A673 (cell line): Measurements from ENCODE around the gene NAPA. TPM values are rescaled to one million over a fixed set of nuclear protein-coding genes. Genes with fewer than 3 reads are reported as not detected.

Experiments used
- BruUV-seq: library from RNA; stranded (reverse); fragments of 400-500 nt; replicated peaks from 2 replicates; lab custom pipeline; 2021; lab: Mats Ljungman, UMichigan
- CTCF ChIA-PET: fragments of 300-600 bp; sonication (Branson Sonifier 250); formaldehyde crosslinking; loops from one replicate; lab custom pipeline; 2022; ENCODE audit warnings: antibody characterized with exemption; lab: Charles Lee
- POLR2A ChIA-PET: fragments of 300-600 bp; sonication (Branson Sonifier 250); formaldehyde crosslinking; loops from one replicate; lab custom pipeline; 2022; ENCODE audit warnings: antibody characterized with exemption; ENCODE audit not compliant: low non-redundant PET; lab: Charles Lee
- DNase-seq: peaks from one replicate; pipeline ENCODE4 v3.0.0-alpha.2; 2015; ENCODE audit warnings: low spot score
- H3K27ac ChIP-seq: fragments of 200-600 bp; sonication (generic); 2 replicates; pipeline ENCODE4 v1.5.1; 2016; ENCODE audit warnings: mixed run types, low read depth, mild to moderate bottlenecking, mixed read lengths, antibody characterized with exemption, low read length; ENCODE audit not compliant: poor library complexity, severe bottlenecking
- H3K27me3 ChIP-seq: fragments of 200-600 bp; sonication (generic); replicated peaks from 2 replicates; pipeline ENCODE4 v1.6.1; 2017; ENCODE audit warnings: mixed run types, low read depth, mild to moderate bottlenecking, mixed read lengths, antibody characterized with exemption, low read length; ENCODE audit not compliant: insufficient read depth, poor library complexity
- H3K36me3 ChIP-seq: fragments of 200-600 bp; sonication (generic); 2 replicates; pipeline ENCODE4 v1.6.1; 2016; ENCODE audit warnings: mixed run types, mild to moderate bottlenecking, mixed read lengths, antibody characterized with exemption, low read length; ENCODE audit not compliant: insufficient read depth, poor library complexity, severe bottlenecking
- H3K4me1 ChIP-seq: fragments of 200-600 bp; sonication (generic); 2 replicates; pipeline ENCODE4 v1.6.1; 2017; ENCODE audit warnings: mixed run types, mild to moderate bottlenecking, mixed read lengths, antibody characterized with exemption, low read length; ENCODE audit not compliant: insufficient read depth, poor library complexity, severe bottlenecking
- H3K4me3 ChIP-seq: fragments of 200-600 bp; sonication (generic); 2 replicates; pipeline ENCODE4 v1.5.1; 2016; ENCODE audit warnings: low read depth, mixed run types, mild to moderate bottlenecking, mixed read lengths, low read length; ENCODE audit not compliant: poor library complexity, severe bottlenecking
- H3K9me3 ChIP-seq: fragments of 200-600 bp; sonication (generic); 2 replicates; pipeline ENCODE4 v1.6.1; 2016; ENCODE audit warnings: mixed run types, low read depth, mild to moderate bottlenecking, mixed read lengths, antibody characterized with exemption, low read length; ENCODE audit not compliant: poor library complexity, severe bottlenecking
- CTCF ChIP-seq: fragments of 300-800, 200-600 bp; sonication (generic); conservative IDR thresholded peaks from 2 replicates; pipeline ENCODE4 v1.5.1; 2017; ENCODE audit warnings: low read depth, mild to moderate bottlenecking, antibody characterized with exemption, low read length, moderate library complexity, mixed read lengths
- EZH2 ChIP-seq: fragments of 200-600 bp; sonication (generic); IDR thresholded peaks from 2 replicates; pipeline ENCODE4 v1.6.1; 2017; ENCODE audit warnings: borderline replicate concordance, low read depth, mild to moderate bottlenecking, mixed read lengths, antibody characterized with exemption, low read length; ENCODE audit not compliant: poor library complexity, severe bottlenecking
- intact Hi-C: fragments of 100-400 bp; cut with micrococcal nuclease; formaldehyde crosslinking; loops from one replicate; pipeline ENCODE4 v1.10.0; 2022; ENCODE audit not compliant: unreplicated experiment
- total RNA-seq: library from RNA; stranded (reverse); gene quantifications from 2 replicates; pipeline ENCODE4 v1.2.3, GENCODE V29; 2021

NAPA gene
- total RNA-seq, 1 experiment from 2014 or later, result 90.9 TPM

- H3K27me3 ChIP-seq, result no peaks in the 10 kb centered on the region
- peaks cover 11% of the 10 kb centered on the region for H3K36me3 ChIP-seq
- H3K9me3 ChIP-seq, result no peaks in the 10 kb centered on the region
- no peak overlapping the region for H3K27ac ChIP-seq
- intact Hi-C loops, result no loop called here
- TF ChIP-seq EZH2 (no peak), CTCF (no peak)
- ChIA-PET POLR2A (no interaction called here), CTCF (no interaction called here)
- no peaks in the 10 kb centered on the region for H3K4me1 ChIP-seq
- BruUV-seq, result no TSS peak
- H3K4me3 ChIP-seq, result no peak overlapping the region
- DNase-seq, result no peak
Measured at GRCh38 chr19:47503826-47504150, 11.1 kb downstream of the NAPA start.

GRCh38 chr19:47503130-47503825 is 11.6 kb downstream of the NAPA start:
- intact Hi-C loops, result no loop called here

More at GRCh38 chr19:47503130-47503825, 11.6 kb downstream of the NAPA start:
- ChIA-PET POLR2A (no interaction called here), CTCF (no interaction called here)
- Histone ChIP-seq H3K27ac (no peak overlapping the region), H3K9me3 (no peaks in the 10 kb centered on the region), H3K4me3 (no peak overlapping the region), H3K4me1 (no peaks in the 10 kb centered on the region), H3K27me3 (no peaks in the 10 kb centered on the region), H3K36me3 (peaks cover 11% of the 10 kb centered on the region)
- no peak for DNase-seq
- TF ChIP-seq EZH2 (no peak), CTCF (no peak)
- BruUV-seq, result no TSS peak
